ENCODE measurements around the gene COL8A2.

The COL8A2 gene

DNA sequence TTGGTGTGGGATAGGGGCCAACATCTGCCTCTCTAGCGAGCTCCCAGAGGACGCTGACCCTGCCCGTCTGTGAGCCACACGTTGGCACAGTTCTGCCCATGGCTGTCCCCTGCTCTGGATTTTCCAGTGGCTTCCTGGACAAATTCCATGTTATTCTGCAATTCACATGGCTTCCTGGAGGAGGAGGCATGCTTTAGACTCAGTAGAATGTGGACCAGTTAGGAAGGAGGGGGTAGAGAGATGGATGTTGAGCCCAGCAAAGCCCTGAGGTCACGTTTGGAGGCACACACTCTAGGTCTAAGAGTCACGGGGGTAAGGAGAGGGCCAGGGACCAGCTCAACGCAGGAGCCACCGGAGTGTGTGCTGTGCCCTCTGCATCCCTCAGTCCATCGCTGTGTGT is 12.2 kb downstream of the COL8A2 start:
- no peak for DNase-seq (ENCODE audit: low read depth)

DNA sequence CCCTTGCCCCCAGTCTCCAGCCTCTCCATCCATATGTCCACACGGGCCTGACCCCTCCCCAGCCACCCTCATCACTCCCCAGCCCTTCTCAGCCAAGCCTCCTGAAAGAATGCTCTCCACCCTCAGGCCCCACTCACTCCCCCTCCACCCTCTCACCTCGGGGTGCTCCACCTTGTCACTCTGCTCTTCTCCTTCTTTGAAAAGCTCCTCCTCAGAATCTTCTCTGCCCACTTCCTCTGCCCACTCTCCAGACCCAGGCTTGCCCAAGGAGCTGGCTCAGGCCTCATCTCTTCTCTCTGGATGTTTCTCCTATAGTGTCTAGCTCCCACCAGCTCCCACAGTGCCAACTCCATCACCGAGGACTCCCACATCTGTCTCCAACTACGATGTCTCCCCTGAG is 13.9 kb downstream of the COL8A2 start:
- no peak for DNase-seq (ENCODE audit: low read depth)

DNA sequence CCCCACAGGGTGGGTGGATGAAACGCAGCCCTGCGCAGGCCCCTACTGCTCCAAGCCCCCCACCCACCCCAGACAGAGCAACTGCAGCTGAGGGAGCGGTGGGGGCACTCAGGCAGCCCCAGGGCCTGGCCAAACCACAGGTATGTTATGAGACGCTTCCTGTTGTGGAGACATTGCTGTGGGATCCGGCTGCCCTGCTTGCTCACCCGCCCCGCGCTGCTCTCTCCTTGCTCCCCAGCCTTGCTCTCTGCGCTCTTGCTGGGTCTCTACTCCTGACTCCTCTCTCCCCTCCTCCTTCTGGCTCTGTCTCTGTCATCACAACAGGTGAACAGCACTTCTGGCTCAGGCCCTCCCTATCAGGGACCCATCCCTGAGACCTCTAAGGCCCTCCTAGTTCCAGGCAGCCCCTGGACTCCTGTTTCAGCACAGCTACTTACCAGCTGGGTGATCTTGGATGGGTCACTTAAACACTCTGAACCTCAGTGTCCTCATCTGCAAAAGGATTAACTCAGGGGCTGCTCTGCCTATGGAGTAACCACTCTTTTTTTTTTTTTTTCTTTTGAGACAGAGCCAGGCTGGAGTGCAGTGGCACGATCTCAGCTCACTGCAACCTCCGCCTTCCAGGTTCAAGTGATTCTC is 15.9 kb downstream of the COL8A2 start:
- DNase-seq (ENCODE audit: low read depth), result no peak

DNA sequence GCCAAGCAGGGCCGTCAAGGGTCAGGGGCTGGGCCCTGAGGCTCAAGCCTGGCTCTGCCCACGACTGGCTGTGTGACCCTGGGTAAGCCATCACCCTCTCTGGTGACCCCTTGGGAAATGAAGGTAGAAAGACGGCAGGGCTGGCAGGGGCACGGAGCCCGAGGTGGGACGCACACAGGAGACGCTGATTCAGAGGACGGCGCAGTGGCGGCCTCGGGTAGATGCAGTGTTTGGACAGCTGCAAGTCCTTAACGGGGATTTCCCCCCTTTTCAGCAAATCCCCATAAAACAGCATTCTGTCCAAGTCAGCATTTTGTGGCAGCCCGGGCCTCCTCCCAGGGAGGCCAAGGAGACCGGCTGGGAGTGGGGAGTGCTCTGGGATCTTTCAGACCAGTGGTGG is 16.7 kb downstream of the COL8A2 start:
- DNase-seq (ENCODE audit: low read depth), result no peak

DNA sequence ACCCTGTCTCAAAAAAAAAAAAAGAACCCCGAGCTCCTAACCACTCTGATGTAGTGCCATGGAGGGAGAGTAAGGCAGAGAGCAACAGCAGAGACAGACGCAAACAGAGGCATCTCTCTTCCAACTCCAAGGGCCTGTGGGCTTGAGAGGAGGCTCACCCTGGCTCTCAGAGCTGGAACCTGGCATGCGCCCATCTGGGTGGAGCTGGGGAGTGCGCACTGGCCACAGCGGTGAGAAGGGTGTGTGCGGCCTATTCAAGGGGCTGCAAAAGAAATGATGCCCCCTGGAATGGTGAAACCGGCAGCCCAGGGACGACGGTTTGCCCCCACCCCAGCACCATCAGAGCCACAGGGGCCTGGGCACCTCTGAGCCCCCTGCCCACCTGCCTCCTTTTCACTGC is 17.6 kb downstream of the COL8A2 start:
- DNase-seq (ENCODE audit: low read depth), result no peak

DNA sequence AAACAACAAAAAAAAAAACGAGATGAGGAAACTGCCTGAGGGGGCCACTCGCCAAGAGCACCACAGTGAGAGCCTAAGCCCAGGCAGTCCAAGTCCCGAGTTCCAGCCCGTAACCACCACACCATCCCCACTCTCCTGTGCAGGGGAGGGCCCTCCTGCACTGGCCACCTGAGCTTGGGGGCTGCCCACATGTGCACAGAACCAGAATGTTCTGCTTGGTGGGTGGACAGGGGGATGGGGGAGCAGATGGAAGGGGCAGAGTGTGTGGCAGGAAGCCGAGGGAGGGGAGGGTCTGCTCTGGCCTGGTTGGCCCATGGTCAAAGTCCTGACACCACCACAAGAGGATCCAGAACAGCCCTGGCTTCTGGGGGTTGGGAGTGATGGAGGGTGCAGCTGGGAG is 18.8 kb downstream of the COL8A2 start:
- DNase-seq (ENCODE audit: low read depth), result no peak

DNA sequence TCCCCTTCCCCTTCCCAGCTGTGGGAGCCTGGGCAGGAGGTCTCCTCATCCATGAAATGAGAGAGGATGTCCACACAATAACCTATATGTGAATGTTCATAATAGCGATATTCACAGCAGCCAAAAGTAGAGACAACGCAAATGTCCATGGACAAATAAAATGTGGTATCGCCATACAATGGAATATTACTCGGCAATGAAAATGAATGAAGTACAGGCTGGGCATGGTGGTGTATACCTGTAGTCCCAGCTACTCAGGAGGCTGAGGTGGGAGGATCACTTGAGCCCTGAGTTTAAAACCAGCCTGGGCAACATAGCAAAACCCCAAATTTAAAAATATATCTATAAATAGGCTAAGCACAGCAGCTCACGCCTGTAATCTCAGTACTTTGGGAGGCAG is 23.5 kb downstream of the COL8A2 start:
- no peak for DNase-seq (ENCODE audit: low read depth)

DNA sequence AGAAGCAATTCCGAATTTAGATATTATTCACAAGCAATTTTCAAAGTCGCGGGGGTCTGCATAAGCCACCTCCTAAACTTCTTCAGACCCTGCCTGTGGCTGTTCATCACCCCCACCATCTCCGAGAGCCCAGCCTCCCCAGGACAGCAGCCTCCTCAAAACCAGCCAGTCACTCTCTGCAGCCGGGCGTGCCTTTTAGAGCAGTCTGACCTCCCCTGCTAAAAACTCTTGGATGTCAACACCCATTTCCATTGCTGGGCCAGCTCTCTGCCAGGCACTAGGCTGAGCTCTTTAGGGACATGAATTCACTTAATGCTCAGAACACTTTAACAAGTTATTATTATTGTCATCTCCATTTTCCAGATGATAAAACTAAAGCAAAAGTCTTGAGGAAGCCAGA is 24.6 kb downstream of the COL8A2 start:
- no peak for DNase-seq (ENCODE audit: low read depth)

DNA sequence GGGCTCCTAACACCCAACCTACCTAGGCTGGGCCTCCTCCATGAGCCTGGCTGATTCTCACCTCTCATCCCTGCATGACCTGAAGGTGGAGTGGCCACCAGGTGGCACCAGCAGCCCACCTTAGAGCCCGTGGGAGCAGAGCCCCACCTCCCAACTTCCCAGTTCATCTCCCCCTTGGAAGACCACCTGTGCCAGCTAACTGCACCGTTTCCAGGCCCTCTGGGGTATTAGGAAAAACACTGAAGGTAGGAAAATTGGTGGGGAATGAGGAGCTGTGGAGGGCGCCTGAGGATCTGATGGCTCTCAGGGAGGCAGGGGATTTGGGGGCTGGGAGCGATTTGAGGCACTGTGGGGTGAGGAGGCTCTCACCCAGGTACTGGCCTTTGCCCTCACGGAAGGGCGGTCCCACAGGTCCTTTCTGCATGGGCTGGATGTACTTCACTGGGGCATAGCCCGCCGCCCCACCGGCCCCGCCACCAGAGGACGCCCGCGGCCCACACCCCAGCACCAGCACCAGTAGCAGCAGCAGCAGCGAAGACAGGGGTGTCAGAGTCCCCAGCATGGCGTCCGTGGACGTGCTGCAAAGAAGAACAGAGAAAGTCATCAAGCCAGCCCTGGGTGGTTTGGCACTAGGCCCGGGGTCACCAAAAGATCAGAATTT is 25.2 kb downstream of the COL8A2 start:
- peak; percentile 68 for DNase-seq (ENCODE audit: low read depth)

DNA sequence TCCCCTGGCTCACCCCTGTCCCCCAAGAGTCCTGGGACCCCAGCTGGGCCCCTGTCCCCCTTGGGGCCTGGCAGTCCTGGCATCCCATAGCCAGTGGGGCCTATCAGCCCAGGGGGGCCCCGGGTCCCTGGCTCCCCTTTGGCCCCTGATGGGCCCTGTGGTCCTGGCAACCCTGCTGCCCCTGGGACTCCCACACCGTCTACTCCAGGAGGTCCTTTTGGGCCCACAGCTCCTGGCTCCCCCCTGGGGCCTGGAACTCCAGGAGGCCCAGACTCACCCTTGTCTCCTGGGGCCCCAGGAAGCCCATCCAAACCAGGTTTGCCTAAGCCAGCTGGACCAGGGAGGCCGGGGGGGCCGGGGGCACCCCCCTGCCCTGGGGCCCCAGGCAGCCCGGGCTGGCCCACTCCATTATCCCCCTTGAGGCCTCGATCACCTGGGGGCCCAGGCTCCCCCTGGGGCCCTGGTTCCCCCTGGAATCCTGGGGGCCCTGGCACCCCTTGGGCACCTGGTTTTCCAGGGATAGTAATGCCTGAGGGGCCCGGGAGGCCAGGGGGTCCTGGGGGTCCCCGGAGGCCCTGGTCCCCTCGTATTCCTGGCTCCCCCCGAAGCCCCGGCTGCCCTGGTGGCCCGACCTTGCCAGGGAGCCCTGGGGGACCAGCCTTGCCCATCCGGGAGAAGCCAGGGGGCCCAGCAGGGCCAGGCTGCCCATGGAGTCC is 26.2 kb downstream of the COL8A2 start:
- DNase-seq (ENCODE audit: low read depth), result no peak

DNA sequence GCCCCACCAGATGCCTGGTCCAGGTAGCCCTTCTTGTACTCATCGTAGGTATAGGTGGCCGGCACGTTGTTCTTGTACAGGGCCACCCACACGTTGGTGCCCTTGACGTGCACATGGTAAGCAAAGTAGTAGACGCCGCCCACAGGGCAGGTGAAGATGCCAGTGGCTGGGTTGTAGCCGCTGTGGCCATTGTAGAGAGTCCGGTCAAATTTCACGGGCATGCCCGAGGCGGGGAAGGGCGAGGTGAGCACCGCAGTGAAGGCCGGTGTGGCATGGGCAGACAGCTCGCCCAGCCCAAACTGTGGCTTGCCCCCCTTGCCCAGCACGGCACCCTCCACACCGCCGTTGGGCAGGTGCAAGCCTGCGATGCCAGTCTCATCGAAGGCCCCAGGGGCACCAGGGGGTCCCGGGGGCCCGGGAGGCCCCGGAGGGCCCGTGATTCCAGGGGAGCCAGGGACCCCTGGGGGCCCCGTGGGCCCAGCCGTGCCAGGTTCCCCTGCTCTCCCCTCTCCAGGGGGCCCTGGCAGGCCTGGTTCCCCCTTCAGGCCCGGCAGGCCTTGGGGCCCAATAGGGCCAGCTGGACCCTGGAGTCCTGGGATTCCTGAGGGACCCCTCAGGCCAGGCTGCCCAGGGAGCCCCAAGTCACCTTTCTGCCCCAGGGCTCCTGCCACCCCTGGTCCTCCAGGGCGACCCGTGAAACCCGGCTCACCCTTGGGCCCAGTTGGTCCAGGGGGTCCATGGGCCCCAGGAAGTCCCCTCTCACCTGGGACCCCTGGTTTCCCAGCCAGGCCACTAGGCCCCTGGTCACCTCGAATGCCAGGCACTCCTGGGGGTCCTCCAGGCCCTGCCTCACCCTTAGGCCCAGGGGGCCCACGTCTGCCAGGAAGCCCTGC is 27.1 kb downstream of the COL8A2 start:
- no peak for DNase-seq (ENCODE audit: low read depth)

DNA sequence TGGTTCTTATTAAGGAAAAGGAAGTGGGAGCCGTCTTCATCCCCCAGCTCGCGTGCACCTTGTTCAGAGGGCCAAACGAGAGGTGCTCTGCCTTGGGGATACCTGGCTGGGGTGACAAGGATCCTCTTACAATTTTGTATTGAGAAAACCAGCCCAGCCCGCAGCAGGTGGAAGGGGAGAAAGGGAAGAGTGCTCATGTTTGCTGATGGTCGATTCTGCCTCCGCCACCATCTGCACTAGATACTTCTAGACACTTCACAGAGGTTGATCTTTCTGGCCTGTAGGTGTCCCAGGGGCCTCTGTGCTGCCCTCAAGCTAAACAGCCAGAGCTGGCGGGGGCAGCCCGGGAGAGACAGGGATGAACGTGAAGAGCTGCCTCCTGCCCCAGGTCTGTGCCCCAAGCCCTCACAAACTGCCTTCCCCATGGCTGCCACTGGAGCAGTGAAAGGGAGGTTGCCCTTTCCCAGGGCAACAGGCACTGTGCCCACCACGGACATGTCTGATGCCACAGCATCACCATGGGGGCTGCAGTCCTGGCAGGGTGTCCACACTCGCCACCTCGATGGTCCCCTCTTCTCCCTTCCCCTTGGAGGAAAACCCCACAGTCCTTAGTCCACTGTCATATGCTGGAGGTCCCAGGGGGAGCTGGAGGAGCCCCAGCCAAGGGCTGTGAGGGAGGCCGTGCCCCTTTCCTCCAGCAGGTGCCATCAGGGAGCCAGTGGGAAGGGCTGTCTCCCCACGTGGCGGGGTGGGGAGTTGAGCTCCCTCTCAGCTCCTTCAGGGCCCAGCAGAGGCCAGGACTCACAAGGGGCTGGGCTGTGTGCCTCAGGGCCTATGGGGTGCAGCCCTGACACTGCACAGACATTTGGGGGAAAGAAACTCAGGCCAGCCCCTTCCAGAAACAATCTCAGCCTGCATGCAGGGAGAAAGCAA is 28.3 kb downstream of the COL8A2 start:
- no peak for DNase-seq (ENCODE audit: low read depth)

DNA sequence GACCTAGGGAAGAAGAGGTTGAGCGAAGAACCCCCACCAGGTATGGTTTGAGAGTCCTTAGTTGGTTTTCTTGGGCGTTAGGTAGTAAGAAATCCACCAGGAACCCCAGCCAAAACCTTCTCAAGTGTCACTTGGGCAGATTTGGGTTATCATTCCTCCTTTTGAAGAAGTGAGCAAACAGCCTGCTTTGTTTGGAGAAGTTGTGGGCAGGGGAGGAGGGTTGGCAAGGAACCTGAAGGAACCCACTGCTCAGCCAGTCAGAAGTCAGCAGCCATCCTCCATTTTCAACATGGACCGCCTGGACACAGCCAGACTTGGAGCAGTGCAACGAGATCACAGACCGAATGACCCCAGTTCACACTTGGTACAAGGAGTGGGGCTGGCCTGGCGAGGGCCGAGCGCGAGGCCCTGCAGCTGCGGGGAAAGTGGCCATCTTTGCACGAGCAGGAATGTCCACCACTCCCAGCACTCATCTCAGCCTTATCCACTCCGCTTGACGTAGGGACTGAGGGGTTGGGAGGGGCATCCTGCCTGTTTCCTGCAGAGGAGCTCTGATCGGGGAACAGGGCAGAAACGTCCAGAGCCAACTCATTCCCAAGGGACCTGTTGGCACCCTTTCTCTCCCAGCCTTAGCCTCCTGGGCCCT is 29.1 kb downstream of the COL8A2 start:
- no peak for DNase-seq (ENCODE audit: low read depth)

DNA sequence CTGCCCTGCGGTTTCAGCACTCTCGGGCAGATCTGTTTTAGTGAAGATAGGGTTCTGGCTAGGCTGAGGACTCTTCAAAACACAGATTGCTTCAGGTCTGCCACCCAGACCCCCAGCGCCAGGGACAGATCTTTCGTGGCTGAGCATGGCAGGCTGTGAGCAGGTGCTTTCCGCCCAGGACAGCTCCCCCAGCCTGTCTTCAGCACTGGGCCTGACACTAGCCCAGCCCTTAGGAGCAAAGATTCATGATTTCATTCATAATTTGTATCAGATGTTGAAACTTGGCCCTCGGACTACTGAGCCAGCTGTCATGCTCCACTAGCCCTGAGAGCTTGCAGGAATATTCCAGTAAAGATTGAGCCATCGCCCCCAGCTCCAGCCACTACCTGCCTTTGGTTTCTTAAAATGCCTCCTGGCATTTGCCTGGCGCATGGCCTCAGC is 30.4 kb downstream of the COL8A2 start:
- DNase-seq (ENCODE audit: low read depth), result no peak

DNA sequence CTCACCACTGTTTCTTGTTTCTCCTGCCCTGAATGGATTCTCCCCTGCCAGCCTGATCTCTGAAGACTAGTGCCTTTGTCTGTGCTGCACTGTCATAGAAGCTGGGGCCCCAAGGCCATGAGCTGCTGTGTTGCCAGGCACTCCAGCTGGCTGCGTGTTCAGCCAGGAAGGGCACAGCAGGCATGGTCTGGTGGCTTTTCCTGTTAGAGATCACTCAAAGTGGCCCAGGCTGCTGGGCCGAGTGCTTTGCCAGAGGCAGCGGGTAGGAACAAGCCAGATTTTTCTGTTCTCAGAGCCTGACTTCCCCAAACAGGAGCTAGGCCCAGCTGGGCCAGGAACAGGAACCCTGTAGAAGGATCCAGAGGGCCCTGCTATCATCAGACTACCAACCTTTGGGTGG is 31.1 kb downstream of the COL8A2 start:
- DNase-seq (ENCODE audit: low read depth), result no peak

DNA sequence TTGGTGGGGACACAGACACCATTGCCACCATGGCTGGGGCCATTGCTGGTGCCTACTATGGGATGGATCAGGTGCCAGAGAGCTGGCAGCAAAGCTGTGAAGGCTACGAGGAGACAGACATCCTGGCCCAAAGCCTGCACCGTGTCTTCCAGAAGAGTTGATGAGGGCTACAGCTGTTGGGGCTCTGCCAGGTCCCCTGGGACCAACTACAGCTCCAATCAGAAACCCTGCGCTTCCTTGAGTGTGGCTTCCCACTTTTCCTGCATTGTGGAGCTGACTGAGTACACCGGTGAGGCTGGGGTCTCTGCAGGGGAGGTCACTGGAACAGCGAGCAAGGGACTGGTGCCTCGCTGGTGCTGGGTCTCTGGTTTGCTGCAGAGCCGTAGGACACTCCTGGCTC is 31.8 kb downstream of the COL8A2 start:
- DNase-seq (ENCODE audit: low read depth), result no peak

DNA sequence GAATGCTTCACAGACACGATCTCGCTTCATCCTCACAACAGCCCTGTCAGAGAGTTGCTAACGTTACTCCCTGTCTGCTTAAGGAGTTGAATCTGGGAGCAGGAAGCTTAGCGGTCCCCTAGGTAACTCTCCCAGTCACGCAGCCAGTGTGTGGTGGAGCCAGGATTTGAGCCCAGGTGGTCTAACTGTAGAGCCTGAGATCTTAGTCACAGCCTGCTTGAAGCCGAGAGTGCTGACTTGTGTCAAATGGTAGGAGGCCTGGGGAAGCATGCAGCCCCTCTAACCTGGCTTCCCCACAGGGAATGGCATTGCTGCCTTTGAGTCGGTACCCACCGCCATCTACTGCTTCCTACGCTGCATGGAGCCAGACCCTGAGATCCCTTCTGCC is 32.2 kb downstream of the COL8A2 start:
- DNase-seq (ENCODE audit: low read depth), result no peak

DNA sequence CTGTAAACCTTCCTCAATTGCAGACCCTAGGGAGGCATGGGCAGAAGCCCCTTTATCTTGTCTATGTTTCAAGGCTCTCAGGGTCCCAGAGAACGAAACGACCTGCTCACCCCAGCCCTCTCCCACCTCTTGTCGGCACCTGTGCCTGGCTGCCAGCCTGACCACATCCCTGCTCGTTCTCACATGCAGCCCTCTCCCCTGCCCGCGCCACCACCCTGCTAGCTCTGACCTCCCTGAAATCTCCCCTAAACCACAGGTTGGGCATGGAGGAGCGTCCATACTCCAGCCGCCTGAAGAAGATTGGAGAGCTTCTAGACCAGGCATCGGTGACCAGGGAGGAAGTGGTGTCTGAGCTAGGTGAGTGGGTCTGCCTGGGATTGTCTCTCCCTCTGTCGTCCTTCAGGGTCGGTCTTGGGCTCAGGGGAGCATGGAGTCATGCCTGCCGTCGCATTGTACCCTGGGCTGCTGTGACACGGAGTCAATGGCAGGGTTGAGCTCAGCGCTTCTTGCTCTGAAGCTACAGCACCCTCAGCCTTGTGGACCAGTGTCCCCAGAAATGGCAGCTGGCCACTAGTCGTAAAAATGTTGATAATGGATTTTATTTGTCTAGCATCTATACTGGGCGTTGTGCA is 32.7 kb downstream of the COL8A2 start:
- DNase-seq (ENCODE audit: low read depth), result no peak

DNA sequence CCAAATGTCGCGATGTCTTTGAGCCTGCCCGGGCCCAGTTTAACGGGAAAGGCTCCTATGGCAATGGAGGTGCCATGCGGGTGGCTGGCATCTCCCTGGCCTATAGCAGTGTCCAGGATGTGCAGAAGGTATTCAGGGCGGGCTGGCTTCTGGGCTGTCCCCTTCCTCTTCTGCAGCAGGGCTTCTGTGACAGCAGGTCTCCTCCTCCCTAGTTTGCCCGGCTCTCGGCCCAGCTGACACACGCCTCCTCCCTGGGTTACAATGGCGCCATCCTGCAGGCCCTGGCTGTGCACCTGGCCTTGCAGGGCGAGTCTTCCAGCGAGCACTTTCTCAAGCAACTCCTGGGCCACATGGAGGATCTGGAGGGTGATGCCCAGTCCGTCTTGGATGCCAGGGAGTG is 33.3 kb downstream of the COL8A2 start:
- DNase-seq (ENCODE audit: low read depth), result no peak

DNA sequence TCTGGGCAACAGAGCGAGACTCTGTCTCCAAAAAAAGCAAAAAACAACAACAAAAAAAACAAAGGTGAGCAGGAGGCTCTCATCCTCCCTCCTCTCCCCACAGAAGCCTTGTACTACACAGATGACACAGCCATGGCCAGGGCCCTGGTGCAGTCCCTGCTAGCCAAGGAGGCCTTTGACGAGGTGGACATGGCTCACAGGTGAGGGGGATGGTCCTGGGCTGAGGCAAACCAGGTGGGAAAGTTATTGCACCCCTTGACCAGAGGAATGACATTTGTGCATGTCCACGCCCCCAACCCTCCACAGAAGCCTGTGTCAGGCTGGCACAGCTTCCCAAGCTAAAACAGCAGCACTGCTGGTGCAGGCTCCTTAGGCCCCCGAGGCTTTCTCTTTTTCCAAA is 33.9 kb downstream of the COL8A2 start:
- DNase-seq (ENCODE audit: low read depth), result no peak
